Measurements from ENCODE around the gene PTPRD. TPM values are rescaled to one million over a fixed set of nuclear protein-coding genes. Genes with fewer than 3 reads are reported as not detected.

The PTPRD gene
- total and polyA plus RNA-seq, 2 donors (not counting 1 experiment from before 2014, with no cell fraction given): 0.35 to 4.8 TPM

DNA sequence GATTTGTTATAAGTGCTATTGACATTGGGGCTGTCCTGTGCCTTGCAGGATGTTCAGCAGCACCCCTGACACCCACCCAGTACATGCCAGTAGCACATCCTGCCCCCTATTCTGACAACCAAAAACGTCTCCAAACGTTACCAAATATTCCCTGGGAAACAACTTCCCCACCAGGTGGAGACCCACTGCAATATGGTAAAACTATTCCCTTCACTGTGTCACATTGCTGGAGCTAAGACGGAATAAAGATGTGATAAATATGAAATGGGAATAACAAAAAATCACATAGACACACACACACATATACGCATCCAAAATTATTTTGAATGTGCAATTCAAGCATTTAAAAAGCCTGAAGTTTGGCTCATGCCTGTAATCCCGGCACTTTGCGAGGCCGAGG, 1939.0 kb downstream of the PTPRD start:
- H3K79me2 ChIP-seq (ENCODE audit: control insufficient read depth, insufficient read depth, low read length): no peaks in the 10 kb centered on the region
- H3K4me3 ChIP-seq (replicated peaks in 1 of 4; ENCODE audit: control extremely low read depth in 1 of 4, insufficient read depth in 1 of 4, low read depth in 3 of 4, low read length in 4 of 4): no peak overlapping the region
- DNase-seq (ENCODE audit: low read depth in 2 of 2): no peak
- no peaks in the 10 kb centered on the region for H3K27me3 ChIP-seq (ENCODE audit: control insufficient read depth, insufficient read depth, low read length)
- H2AFZ ChIP-seq (ENCODE audit: low read length): no peak overlapping the region
- TF ChIP-seq CTCF (conservative IDR thresholded peaks at IDR 0.05 in 1 of 2, IDR thresholded peaks at IDR 0.05 in 1 of 2; ENCODE audit: low read depth in 1 of 2, low read length in 2 of 2) (no peak), EZH2 (IDR thresholded peaks at IDR 0.05; ENCODE audit: low read length, missing control alignments) (no peak)
- no peaks in the 10 kb centered on the region for H3K4me1 ChIP-seq (ENCODE audit: control insufficient read depth, extremely low read depth, insufficient read depth, low read length)
- H3K27ac ChIP-seq (ENCODE audit: insufficient read depth, low read length): no peak overlapping the region
- H3K9me3 ChIP-seq (ENCODE audit: control insufficient read depth, insufficient read depth, low read depth, low read length): no peaks in the 10 kb centered on the region
- no peak overlapping the region for H3K4me2 ChIP-seq (ENCODE audit: extremely low read depth, insufficient read depth, low read length)
- no peaks in the 10 kb centered on the region for H3K36me3 ChIP-seq (ENCODE audit: control insufficient read depth, insufficient read depth, low read length)
- H4K20me1 ChIP-seq (ENCODE audit: control insufficient read depth, extremely low read depth, insufficient read depth, low read length): no peaks in the 10 kb centered on the region
- no peak overlapping the region for H3K9ac ChIP-seq (ENCODE audit: insufficient read depth, low read length)

GRCh38 chr9:8670751-8671150, 1942.1 kb downstream of the PTPRD start:
- Histone ChIP-seq H2AFZ (ENCODE audit: low read length) (no peak overlapping the region), H3K4me2 (ENCODE audit: extremely low read depth, insufficient read depth, low read length) (no peak overlapping the region), H3K9me3 (ENCODE audit: control insufficient read depth, insufficient read depth, low read depth, low read length) (no peaks in the 10 kb centered on the region), H3K9ac (ENCODE audit: insufficient read depth, low read length) (no peak overlapping the region), H3K36me3 (ENCODE audit: control insufficient read depth, insufficient read depth, low read length) (no peaks in the 10 kb centered on the region), H3K27me3 (ENCODE audit: control insufficient read depth, insufficient read depth, low read length) (no peaks in the 10 kb centered on the region), H4K20me1 (ENCODE audit: control insufficient read depth, extremely low read depth, insufficient read depth, low read length) (no peaks in the 10 kb centered on the region), H3K27ac (ENCODE audit: insufficient read depth, low read length) (no peak overlapping the region), H3K79me2 (ENCODE audit: control insufficient read depth, insufficient read depth, low read length) (no peaks in the 10 kb centered on the region), H3K4me1 (ENCODE audit: control insufficient read depth, extremely low read depth, insufficient read depth, low read length) (no peaks in the 10 kb centered on the region), H3K4me3 (replicated peaks in 1 of 4; ENCODE audit: control extremely low read depth in 1 of 4, insufficient read depth in 1 of 4, low read depth in 3 of 4, low read length in 4 of 4) (no peak overlapping the region)
- TF ChIP-seq CTCF (conservative IDR thresholded peaks at IDR 0.05 in 1 of 2, IDR thresholded peaks at IDR 0.05 in 1 of 2; ENCODE audit: low read depth in 1 of 2, low read length in 2 of 2) (no peak), EZH2 (IDR thresholded peaks at IDR 0.05; ENCODE audit: low read length, missing control alignments) (no peak)
- DNase-seq (ENCODE audit: low read depth in 2 of 2): no peak

DNA sequence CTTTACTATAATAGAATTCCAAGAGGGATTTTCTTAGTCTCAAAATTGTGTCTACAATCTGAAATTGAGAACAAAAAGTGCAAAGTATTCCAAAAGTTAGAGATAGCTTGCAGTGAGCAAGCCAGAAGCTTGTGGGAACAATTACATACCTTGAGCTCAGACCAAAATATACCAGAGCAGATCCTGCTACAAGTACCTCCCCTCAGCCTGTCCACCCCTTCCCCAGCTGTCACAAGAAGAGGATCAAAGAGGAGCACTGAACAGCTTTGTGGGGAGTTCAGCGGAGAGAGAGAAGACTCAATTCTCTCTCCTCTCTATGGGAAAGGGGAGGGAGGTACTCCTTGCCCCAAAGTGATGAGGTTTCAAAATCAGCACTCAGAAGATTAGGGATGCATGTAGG, 1944.1 kb downstream of the PTPRD start:
- Histone ChIP-seq H4K20me1 (ENCODE audit: control insufficient read depth, extremely low read depth, insufficient read depth, low read length) (no peaks in the 10 kb centered on the region), H3K27me3 (ENCODE audit: control insufficient read depth, insufficient read depth, low read length) (no peaks in the 10 kb centered on the region), H3K9me3 (ENCODE audit: control insufficient read depth, insufficient read depth, low read depth, low read length) (no peaks in the 10 kb centered on the region), H3K27ac (ENCODE audit: insufficient read depth, low read length) (no peak overlapping the region), H3K9ac (ENCODE audit: insufficient read depth, low read length) (no peak overlapping the region), H3K4me2 (ENCODE audit: extremely low read depth, insufficient read depth, low read length) (no peak overlapping the region), H3K4me1 (ENCODE audit: control insufficient read depth, extremely low read depth, insufficient read depth, low read length) (no peaks in the 10 kb centered on the region), H3K36me3 (ENCODE audit: control insufficient read depth, insufficient read depth, low read length) (no peaks in the 10 kb centered on the region), H3K4me3 (replicated peaks in 1 of 4; ENCODE audit: control extremely low read depth in 1 of 4, insufficient read depth in 1 of 4, low read depth in 3 of 4, low read length in 4 of 4) (no peak overlapping the region), H3K79me2 (ENCODE audit: control insufficient read depth, insufficient read depth, low read length) (no peaks in the 10 kb centered on the region), H2AFZ (ENCODE audit: low read length) (no peak overlapping the region)
- TF ChIP-seq CTCF (conservative IDR thresholded peaks at IDR 0.05 in 1 of 2, IDR thresholded peaks at IDR 0.05 in 1 of 2; ENCODE audit: low read depth in 1 of 2, low read length in 2 of 2) (no peak), EZH2 (IDR thresholded peaks at IDR 0.05; ENCODE audit: low read length, missing control alignments) (no peak)
- no peak for DNase-seq (ENCODE audit: low read depth in 2 of 2)

All from fibroblast of lung (primary cell).